Bone marrow (tissue), 2 donors: ENCODE data around the gene DIRAS1.
"Not testable (repeated sequence)": the region's sequence is repeated elsewhere in the genome, so short reads cannot be mapped to it uniquely, and the experiment has no call there.

ENCODE experiments used
- DNase-seq, 2 donors: peaks; one replicate each; lab custom pipeline; 2025; lab: John Stamatoyannopoulos, UW

DIRAS1 gene

GRCh38 chr19:2676823-2677222 is 44.3 kb downstream of the DIRAS1 start:
- DNase-seq, result no peak

DNA sequence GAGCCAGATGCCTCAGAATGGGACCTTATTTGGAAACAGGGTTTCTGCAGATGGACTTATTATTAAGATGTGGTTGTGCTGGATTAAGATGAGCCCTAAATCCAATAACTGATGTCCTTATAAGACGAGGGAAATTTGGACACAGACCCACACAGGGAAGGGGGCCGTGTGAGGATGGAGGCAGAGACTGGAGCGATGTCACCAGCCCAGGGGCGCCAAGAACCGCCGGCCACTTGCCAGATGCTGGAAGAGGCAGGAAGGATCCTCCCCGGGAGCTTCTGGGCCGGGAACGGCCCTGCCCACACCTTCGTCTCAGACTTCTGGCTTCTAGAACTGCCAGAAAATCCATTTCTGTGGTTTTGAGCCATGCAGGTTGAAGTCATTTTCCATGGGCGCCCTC is 45.3 kb downstream of the DIRAS1 start:
- no peak for DNase-seq

- no peak for DNase-seq
Observed at GRCh38 chr19:2670217-2670616, 51.0 kb downstream of the DIRAS1 start.

DNA sequence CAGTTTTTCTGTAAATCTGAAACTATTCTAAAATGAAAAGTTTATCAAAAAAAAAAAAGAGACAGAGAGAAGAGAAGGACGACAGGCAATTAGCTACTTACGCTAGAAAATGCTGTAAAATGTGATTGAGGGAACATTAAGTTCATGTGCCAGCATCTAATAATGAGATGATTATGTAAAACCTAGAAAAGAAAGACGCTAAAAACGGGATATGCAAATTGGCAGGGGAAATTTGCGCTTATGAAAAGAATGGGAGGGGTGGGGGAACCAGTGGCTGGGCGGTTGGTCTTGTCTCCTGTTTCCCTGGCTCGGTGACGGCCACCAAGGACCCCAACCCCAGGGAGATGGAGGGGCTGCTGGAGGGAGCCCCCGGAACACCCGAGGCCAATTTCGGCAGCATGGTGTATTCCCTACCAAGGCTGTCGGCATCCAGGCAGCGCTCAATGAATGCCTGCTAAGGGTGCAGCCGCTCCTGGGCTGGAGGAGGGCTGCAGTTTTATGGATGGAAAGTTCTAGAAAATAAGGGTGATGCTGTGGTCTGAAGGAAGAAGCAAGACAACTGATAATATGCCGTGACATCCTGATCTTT is 52.9 kb downstream of the DIRAS1 start:
- DNase-seq, result no peak

- not testable (repeated sequence) for DNase-seq
Observed at GRCh38 chr19:2667349-2667748, 53.8 kb downstream of the DIRAS1 start.

DNA sequence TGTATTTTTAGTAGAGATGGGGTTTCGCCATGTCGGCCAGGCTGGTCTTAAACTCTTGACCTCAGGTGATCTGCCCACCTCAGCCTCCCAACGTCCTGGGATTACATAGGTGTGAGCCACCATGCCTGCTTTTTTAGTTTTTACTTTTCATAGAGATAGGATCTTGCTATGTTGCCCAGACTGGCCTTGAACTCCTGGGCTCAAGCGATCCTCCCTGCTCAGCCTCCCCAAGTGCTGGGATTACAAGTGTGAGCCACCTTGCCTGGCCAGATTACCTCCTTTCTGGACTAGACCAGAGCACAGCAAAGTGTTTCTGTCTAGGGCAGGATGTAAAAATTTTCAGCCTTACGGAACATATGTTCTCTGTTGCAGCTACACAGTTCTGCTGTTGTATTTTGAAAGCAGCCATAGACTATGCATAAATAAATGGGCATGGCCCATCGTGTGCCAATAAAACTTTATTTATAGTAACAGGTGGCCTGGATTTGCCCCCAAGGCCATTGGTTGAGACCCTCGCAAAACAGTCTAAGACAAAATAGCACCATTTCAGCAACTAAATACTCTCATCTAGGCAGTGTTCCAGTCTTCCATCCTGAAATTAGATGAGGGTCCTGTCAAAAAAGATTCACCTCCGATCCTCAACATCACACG is 54.7 kb downstream of the DIRAS1 start:
- no peak for DNase-seq

DNA sequence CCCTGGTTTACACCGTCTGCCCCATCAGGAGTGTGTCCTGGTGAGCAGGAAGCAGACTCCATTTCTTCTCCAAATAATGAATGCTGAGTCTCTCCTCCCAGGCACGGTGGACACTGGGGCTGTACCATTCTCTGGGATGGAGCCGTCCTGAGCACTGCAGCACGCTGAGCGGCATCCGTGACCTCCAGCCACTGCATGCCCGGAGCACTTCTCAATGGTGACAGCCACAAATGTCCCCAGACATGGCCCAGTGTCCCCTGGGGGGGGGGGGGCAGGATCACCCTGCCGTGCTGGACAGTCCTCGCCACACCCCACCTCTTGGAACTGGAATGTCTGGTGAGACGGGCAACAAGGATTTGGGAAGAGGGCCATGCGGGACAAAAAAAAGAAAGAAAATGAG is 56.1 kb downstream of the DIRAS1 start:
- no peak for DNase-seq
